Mucosa of stomach (tissue), 1 donor: ENCODE results near the gene BCAS1.

Source experiments
- H3K27me3 ChIP-seq: one replicate; pipeline ENCODE4 v1.7.0; 2013; ENCODE audit warnings: mild to moderate bottlenecking, low read length; ENCODE audit not compliant: control insufficient read depth, insufficient read depth
- H3K36me3 ChIP-seq: one replicate; pipeline ENCODE4 v1.7.0; 2013; ENCODE audit warnings: low read length; ENCODE audit not compliant: control insufficient read depth, insufficient read depth
- H3K4me1 ChIP-seq: one replicate; pipeline ENCODE4 v1.7.0; 2013; ENCODE audit warnings: mild to moderate bottlenecking, low read length; ENCODE audit not compliant: control insufficient read depth, insufficient read depth
- H3K4me3 ChIP-seq: one replicate; pipeline ENCODE4 v1.7.0; 2013; ENCODE audit warnings: low read length
- H3K9ac ChIP-seq: one replicate; pipeline ENCODE4 v1.7.0; 2013; ENCODE audit warnings: mild to moderate bottlenecking, low read length, moderate library complexity
- H3K9me3 ChIP-seq: one replicate; pipeline ENCODE4 v1.7.0; 2013; ENCODE audit warnings: mild to moderate bottlenecking, low read length, moderate library complexity; ENCODE audit not compliant: control insufficient read depth
- donor health status: Pancreatic carcinoma.

BCAS1 gene

DNA sequence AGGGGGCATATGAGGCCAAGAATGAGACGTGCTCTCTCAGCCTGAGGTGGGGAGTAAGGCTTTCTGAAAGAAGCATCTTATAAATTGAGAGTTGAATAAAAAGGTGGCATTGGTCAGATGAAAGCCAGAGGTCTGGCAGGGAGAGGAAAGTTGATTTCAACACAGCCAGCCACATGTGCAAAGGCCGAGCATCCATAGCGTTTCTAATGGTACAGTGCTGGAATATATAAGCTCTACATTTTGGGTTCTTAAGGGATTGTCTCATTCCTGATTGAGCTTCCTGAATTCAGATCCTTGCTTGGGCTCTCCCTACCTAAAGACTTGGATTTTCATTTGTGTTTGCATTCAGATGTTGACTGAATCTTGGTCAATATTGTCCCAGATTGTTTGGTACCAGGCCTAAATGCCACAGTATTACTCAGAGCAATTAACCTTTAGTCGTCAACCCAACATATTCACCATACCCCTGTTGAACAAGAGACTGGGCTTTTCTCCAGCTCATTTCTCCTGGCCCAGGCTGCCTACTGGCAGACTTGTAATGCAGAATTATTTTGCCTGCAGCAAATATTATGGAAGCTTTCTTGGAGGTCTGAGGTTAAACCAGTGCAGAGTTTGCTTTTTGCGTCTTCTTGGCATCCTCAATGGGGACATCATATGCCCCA lies 14.5 kb upstream of the BCAS1 start:
- Histone ChIP-seq H3K4me3 (no peak overlapping the region), H3K27me3 (no peaks in the 10 kb centered on the region), H3K36me3 (no peaks in the 10 kb centered on the region), H3K9ac (no peak overlapping the region), H3K4me1 (peaks cover 37% of the 10 kb centered on the region), H3K9me3 (no peaks in the 10 kb centered on the region)

DNA sequence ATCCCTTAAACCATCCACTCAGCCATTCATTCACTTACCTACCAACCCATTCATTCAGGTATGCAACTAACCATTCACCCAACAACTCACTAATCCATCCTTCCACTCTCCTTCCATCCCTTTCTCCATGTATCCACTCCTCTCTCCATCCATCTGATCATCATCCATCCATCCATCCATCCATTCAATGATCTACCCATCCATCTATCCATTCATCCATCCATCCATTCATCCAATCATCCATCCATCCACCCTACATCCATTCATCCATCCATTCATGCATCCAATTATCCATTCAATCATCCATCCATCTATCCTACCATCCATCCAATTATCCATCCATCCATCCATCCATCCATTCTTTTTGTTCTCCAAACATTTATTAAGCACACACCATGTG lies 13.8 kb upstream of the BCAS1 start:
- Histone ChIP-seq H3K9ac (no peak overlapping the region), H3K9me3 (no peaks in the 10 kb centered on the region), H3K4me1 (peaks cover 37% of the 10 kb centered on the region), H3K36me3 (no peaks in the 10 kb centered on the region), H3K27me3 (no peaks in the 10 kb centered on the region), H3K4me3 (no peak overlapping the region)

DNA sequence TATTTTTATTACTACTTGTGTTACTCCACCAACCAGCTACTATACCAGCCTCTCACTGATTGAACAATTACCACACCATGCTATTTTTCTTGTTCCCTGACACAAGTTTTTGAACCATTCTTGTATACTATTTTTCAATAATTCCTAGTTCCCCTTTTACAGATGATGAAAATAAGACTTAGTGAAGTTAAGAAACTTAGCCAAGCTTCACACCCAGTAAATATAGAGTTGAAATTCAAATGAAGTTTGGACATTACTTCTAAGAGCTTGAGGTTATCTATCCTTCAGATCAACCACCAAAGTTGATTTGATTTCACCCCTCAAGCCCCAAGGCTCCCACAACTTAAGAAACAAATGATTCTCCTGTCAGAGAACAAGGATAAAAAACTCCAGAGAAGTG lies 13.1 kb upstream of the BCAS1 start:
- H3K9me3 ChIP-seq = no peaks in the 10 kb centered on the region
- H3K9ac ChIP-seq = no peak overlapping the region
- H3K4me3 ChIP-seq = no peak overlapping the region
- peaks cover 37% of the 10 kb centered on the region for H3K4me1 ChIP-seq
- no peaks in the 10 kb centered on the region for H3K36me3 ChIP-seq
- no peaks in the 10 kb centered on the region for H3K27me3 ChIP-seq

DNA sequence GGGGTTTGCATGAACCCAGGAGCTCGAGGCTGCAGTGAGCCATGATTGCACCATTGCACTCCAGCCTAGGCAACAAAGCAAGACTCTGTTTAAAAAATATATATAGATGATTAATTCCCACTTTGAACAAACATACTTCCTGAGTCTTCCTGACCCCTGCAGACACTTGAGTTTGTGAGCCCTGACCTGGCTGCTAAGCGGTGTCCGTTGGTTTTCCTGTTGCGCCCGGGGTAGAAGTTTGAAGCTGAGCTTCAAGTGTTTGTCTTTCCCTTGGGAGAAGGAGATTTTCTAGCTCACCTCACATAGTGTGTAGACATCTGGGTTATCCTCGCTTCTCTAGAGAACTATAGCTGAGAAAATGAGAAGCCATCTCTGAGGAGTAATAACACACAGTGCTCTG lies 11.7 kb upstream of the BCAS1 start:
- H3K27me3 ChIP-seq = no peaks in the 10 kb centered on the region
- no peaks in the 10 kb centered on the region for H3K36me3 ChIP-seq
- H3K9ac ChIP-seq = no peak overlapping the region
- H3K4me3 ChIP-seq = no peak overlapping the region
- no peaks in the 10 kb centered on the region for H3K9me3 ChIP-seq
- H3K4me1 ChIP-seq = peaks cover 37% of the 10 kb centered on the region

DNA sequence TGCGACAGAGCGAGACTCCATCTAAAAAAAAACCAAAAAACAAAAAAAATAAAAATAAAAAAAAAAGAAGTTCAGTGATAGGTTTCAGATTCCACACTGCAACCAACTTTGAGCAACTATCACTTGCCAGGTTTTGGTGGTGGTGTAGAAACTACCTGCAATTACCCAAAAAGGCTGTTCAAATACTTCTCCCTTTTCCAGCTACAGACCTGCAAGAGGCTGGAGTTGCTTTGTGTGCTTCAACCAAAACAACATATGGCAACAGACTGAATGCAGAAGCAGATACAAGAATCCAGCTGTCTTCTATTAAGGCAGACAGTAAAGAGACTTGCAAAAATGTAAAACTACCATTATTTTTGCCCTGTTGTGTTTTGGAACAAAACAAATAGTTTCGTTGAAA lies 9.3 kb upstream of the BCAS1 start:
- no peaks in the 10 kb centered on the region for H3K9me3 ChIP-seq
- no peaks in the 10 kb centered on the region for H3K36me3 ChIP-seq
- H3K9ac ChIP-seq = no peak overlapping the region
- no peak overlapping the region for H3K4me3 ChIP-seq
- peaks cover 25% of the 10 kb centered on the region for H3K4me1 ChIP-seq
- no peaks in the 10 kb centered on the region for H3K27me3 ChIP-seq

DNA sequence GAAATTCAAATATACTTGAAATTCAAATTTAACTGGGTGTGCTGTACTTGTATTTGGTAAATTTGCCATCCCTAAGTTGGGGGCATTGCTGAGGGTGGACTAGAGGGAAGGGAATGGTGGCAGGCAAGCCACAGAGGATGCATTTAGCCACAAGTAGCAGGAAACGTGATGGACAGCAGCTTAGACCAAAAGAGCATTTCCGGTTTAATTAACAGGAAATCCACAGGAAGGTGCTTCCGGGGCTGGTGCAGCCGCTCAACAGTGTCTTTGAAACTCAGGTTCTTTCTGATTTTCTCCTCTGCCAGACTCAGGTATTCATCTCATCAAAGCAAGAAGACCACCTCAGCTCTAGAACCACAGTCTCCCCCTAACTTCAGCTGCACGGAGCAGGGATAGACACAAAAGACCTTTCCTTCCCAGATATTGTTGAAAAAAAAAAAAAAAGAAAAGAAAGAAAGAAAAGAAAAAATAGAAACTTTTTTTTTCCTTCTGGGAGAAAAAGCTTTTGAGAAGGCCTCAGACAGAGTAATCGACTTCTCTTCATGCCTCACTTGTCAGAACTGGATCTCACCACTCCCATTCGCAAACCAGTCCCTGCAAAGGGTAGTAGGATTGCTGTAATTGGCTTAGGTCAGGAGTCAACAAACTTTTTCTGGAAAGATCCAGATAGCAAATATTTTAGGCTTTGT lies 8.0 kb upstream of the BCAS1 start:
- Histone ChIP-seq H3K4me3 (no peak overlapping the region), H3K9ac (no peak overlapping the region), H3K27me3 (no peaks in the 10 kb centered on the region), H3K4me1 (peaks cover 28% of the 10 kb centered on the region), H3K9me3 (no peaks in the 10 kb centered on the region), H3K36me3 (no peaks in the 10 kb centered on the region)

DNA sequence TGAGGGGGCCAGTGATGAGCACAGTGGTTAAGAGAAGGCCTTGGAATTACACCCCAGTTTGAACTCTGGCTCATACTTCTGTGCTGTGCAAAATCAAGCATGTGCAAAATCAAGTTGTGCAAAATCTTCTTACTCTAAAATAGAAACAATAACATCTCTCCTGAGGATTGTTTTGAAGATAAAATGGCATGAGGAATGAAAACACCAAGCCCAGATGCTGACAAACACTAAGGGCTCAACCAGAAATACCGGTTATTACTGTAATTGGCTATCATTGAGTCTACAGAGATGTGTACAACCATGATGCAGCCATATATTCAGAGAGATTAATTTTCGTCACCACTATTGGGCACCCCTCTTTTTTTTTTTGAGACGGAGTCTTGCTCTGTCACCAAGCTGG lies 5.9 kb upstream of the BCAS1 start:
- no peaks in the 10 kb centered on the region for H3K27me3 ChIP-seq
- H3K4me3 ChIP-seq = no peak overlapping the region
- H3K9ac ChIP-seq = no peak overlapping the region
- peaks cover 19% of the 10 kb centered on the region for H3K4me1 ChIP-seq
- H3K9me3 ChIP-seq = no peaks in the 10 kb centered on the region
- H3K36me3 ChIP-seq = no peaks in the 10 kb centered on the region

DNA sequence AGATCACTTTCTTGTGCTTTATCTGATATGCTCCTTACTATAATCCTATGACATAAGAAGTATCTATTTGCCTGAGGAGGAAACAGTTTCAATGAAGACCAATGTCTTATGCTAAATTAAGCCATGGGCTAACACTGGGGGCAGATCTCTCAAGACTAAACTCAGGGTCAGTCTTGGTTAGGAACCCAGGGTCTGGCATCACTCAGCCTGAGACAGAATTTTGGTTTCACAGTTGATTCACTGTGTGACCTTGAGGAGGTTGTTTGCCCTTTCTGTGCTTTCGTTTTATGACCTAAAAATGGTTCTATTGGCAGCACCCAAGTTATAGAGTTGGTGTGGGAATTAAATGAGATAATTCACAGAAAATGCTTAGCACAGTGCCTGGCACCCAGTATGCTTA lies 4.9 kb upstream of the BCAS1 start:
- no peaks in the 10 kb centered on the region for H3K36me3 ChIP-seq
- peaks cover 28% of the 10 kb centered on the region for H3K4me1 ChIP-seq
- H3K27me3 ChIP-seq = no peaks in the 10 kb centered on the region
- no peaks in the 10 kb centered on the region for H3K9me3 ChIP-seq
- no peak overlapping the region for H3K9ac ChIP-seq
- H3K4me3 ChIP-seq = no peak overlapping the region

DNA sequence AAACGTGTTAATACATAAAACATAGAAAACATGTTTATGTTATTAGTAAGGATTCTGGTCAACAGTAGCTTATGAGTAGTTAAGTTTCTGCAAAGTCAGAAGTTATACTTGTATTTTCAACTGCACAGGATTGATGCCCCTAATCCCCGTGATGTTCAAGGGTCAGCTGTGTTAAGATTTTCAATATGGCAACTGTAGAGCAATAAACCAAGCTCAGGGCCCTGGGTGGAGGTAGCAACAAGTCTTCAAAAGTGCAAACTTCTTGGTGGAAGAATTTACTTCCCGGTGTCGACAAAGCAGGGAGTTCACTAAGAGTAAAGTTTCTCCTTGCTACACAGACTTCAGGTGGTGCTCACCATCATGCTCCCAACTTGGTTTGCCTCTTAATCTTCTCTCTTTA lies 4.1 kb upstream of the BCAS1 start:
- no peak overlapping the region for H3K9ac ChIP-seq

DNA sequence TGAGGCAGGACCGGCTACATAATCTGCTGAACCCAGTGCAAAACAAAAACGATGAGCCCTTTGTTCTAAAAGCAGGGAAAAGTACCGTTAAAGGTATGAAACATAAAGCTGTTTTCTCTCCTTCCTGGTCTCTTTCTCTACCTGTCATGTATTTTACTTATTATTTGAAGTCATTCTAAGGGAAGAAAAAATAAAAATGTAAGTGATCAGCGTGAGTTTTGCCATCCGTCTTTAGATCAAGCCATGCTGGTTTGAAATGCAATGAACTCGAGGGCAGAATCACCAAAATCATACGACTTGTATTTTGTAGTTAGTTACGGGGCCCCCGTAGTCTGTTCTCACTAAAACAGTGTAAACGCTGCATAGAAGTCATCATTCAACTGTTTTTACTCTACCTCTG lies 2.9 kb upstream of the BCAS1 start:
- Histone ChIP-seq H3K4me1 (peaks cover 28% of the 10 kb centered on the region), H3K9me3 (no peaks in the 10 kb centered on the region), H3K36me3 (no peaks in the 10 kb centered on the region), H3K27me3 (no peaks in the 10 kb centered on the region), H3K9ac (no peak overlapping the region), H3K4me3 (no peak overlapping the region)

More for the DNA sequence above, 4.1 kb upstream of the BCAS1 start:
- Histone ChIP-seq H3K9me3 (no peaks in the 10 kb centered on the region), H3K4me3 (no peak overlapping the region), H3K27me3 (no peaks in the 10 kb centered on the region), H3K36me3 (no peaks in the 10 kb centered on the region), H3K4me1 (peaks cover 28% of the 10 kb centered on the region)

DNA sequence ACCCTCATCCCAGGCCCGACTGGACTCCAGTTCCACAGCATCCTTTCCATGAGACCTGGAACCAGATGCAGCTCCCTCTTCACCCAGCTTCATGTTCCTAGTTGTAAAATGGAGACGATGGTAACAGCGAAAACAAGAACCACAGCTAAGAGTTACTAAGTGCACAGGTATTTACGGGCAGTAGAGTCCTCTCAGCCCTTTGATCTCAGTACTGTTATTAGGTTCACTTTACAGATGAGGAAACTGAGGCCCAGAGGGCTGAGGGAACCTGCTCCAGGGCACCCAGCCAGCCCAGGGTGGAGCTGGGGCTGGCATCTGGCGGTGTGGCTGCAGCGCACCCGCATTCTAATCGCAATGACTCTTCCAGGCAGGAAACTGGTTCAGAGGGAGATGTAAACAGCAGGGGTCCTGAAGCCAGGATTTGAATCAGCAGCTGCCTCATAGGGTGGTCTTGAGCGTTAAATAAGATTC lies 858 bp downstream of the BCAS1 start:
- peak overlapping the region; percentile 42 for H3K4me3 ChIP-seq

DNA sequence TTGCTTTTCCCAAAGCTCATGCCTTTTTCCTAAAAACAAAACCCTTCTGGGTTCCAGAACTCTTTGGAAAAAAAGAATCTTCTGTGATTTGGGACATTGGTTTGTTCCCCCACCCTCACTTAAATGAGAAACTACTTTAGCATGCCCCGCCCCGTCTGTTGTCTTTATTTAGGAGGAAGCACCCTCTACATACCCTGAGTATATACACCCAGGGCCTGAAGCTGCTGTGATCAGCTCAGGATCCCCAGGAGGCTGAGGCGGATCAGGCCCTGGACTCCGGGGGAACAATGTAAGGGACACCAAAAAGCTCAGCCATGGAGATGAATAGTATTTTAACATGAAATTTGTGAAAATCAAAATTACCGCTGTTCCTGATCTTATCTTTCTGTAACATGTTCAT lies 1.4 kb downstream of the BCAS1 start:
- Histone ChIP-seq H3K27me3 (no peaks in the 10 kb centered on the region), H3K36me3 (no peaks in the 10 kb centered on the region), H3K4me3 (peak overlapping the region; percentile 42), H3K4me1 (peaks cover 31% of the 10 kb centered on the region), H3K9ac (peak overlapping the region; percentile 93), H3K9me3 (no peaks in the 10 kb centered on the region)

More for the DNA sequence above, 858 bp downstream of the BCAS1 start:
- no peaks in the 10 kb centered on the region for H3K36me3 ChIP-seq
- no peaks in the 10 kb centered on the region for H3K9me3 ChIP-seq
- peaks cover 35% of the 10 kb centered on the region for H3K4me1 ChIP-seq
- H3K27me3 ChIP-seq = no peaks in the 10 kb centered on the region
- peak overlapping the region; percentile 93 for H3K9ac ChIP-seq
